HG02759 (cell line): ENCODE measurements around the gene FAM47E.
"Not testable (repeated sequence)": the region's sequence is repeated elsewhere in the genome, so short reads cannot be mapped to it uniquely, and the experiment has no call there.

Experiments used
- ATAC-seq: cut with Tn5 transposase; IDR thresholded peaks from one replicate; pipeline ENCODE4 v1.9.1; 2021; ENCODE audit warnings: mild to moderate bottlenecking, moderate library complexity; ENCODE audit not compliant: unreplicated experiment

Gene FAM47E

GRCh38 chr4:76224171-76224570 is 27.4 kb upstream of the FAM47E start:
- ATAC-seq = no peak

- no peak for ATAC-seq
Observed at GRCh38 chr4:76226418-76226817, 25.1 kb upstream of the FAM47E start.

- ATAC-seq = no peak
Observed at GRCh38 chr4:76232681-76233080, 18.8 kb upstream of the FAM47E start.

GRCh38 chr4:76233083-76233482 is 18.4 kb upstream of the FAM47E start:
- no peak for ATAC-seq

GRCh38 chr4:76233529-76233928 is 18.0 kb upstream of the FAM47E start:
- no peak for ATAC-seq

- no peak for ATAC-seq
Observed at GRCh38 chr4:76233967-76234678, 17.4 kb upstream of the FAM47E start.

- ATAC-seq = no peak
Observed at GRCh38 chr4:76234679-76235044, 16.9 kb upstream of the FAM47E start.

- no peak for ATAC-seq
Observed at GRCh38 chr4:76235407-76235806, 16.1 kb upstream of the FAM47E start.

GRCh38 chr4:76235915-76236314 is 15.6 kb upstream of the FAM47E start:
- no peak for ATAC-seq

GRCh38 chr4:76238236-76238635 is 13.3 kb upstream of the FAM47E start:
- ATAC-seq = no peak

- no peak for ATAC-seq
Observed at GRCh38 chr4:76238701-76239100, 12.8 kb upstream of the FAM47E start.

GRCh38 chr4:76240236-76240635 is 11.3 kb upstream of the FAM47E start:
- ATAC-seq = no peak

- not testable (repeated sequence) for ATAC-seq
Observed at GRCh38 chr4:76243877-76244276, 7.6 kb upstream of the FAM47E start.

GRCh38 chr4:76246025-76246424 is 5.5 kb upstream of the FAM47E start:
- ATAC-seq = no peak

GRCh38 chr4:76246852-76247251 is 4.7 kb upstream of the FAM47E start:
- no peak for ATAC-seq

- no peak for ATAC-seq
Observed at GRCh38 chr4:76250962-76251361, 559 bp upstream of the FAM47E start.

GRCh38 chr4:76252271-76252653 is 741 bp downstream of the FAM47E start:
- ATAC-seq = no peak

GRCh38 chr4:76253511-76253910 is 2.0 kb downstream of the FAM47E start:
- ATAC-seq = no peak

GRCh38 chr4:76256032-76256431 is 4.5 kb downstream of the FAM47E start:
- ATAC-seq = no peak

- no peak for ATAC-seq
Observed at GRCh38 chr4:76256968-76257367, 5.4 kb downstream of the FAM47E start.

GRCh38 chr4:76257824-76258223 is 6.3 kb downstream of the FAM47E start:
- no peak for ATAC-seq

GRCh38 chr4:76260571-76260970 is 9.1 kb downstream of the FAM47E start:
- ATAC-seq = no peak

GRCh38 chr4:76265631-76266218 is 14.2 kb downstream of the FAM47E start:
- ATAC-seq = no peak
